T-cell (primary cell): ENCODE results near the gene POLR2E. TPM values are rescaled to one million over a fixed set of nuclear protein-coding genes. Genes with fewer than 3 reads are reported as not detected.

Source experiments
- ATAC-seq, 4 experiments: fragments of 200-7000 bp in 3 of 4; fragments of 150-1000 bp in 1 of 4; cut with Tn5 transposase; replicated peaks in 1 of 4; 1 replicate in 3 of 4; 2 replicates in 1 of 4; pipeline ENCODE4 v1.10.0; 2021; ENCODE audit warnings: moderate library complexity in 3 of 4, mild to moderate bottlenecking in 2 of 4, moderate number of reproducible peaks in 1 of 4
- CTCF ChIA-PET, 2 donors: fragments of 300-600 bp; sonication (Branson Sonifier 250); formaldehyde crosslinking; loops; one replicate each; lab custom pipeline; 2022; ENCODE audit warnings: antibody characterized with exemption in 2 of 2; lab: Charles Lee
- POLR2A ChIA-PET, 2 donors: fragments of 300-600 bp; sonication (Branson Sonifier 250); formaldehyde crosslinking; loops; one replicate each; lab custom pipeline; 2022; ENCODE audit warnings: antibody characterized with exemption in 2 of 2; lab: Charles Lee
- DNase-seq, 35 experiments: peaks; one replicate each; pipeline versions ENCODE4 v3.0.0 to v3.0.0-alpha.2; 2013 to 2023
- H3K27ac ChIP-seq: one replicate; pipeline ENCODE4 v1.5.1; 2013; ENCODE audit warnings: low read length
- H3K27me3 ChIP-seq, 2 experiments: replicated peaks in 1 of 2; 1 replicate in 1 of 2; 2 replicates in 1 of 2; pipeline versions ENCODE4 v1.6.1 to v1.7.0; 2013; ENCODE audit warnings: low read length in 1 of 2, mixed read lengths in 1 of 2; ENCODE audit not compliant: control insufficient read depth in 2 of 2, insufficient read depth in 2 of 2; ENCODE audit errors: extremely low read depth in 1 of 2
- H3K36me3 ChIP-seq, 2 donors: 1 replicate in 1 of 2; 2 replicates in 1 of 2; pipeline versions ENCODE4 v1.6.1 to v1.7.0; 2013; ENCODE audit warnings: low read length in 1 of 2; ENCODE audit not compliant: control insufficient read depth in 2 of 2, insufficient read depth in 1 of 2; ENCODE audit errors: extremely low read depth in 1 of 2
- H3K4me1 ChIP-seq, 2 experiments: 1 replicate in 1 of 2; 2 replicates in 1 of 2; pipeline versions ENCODE4 v1.6.1 to v1.7.0; 2013; ENCODE audit warnings: low read length in 2 of 2, mixed read lengths in 1 of 2; ENCODE audit not compliant: insufficient read depth in 2 of 2, control insufficient read depth in 1 of 2; ENCODE audit errors: extremely low read depth in 1 of 2
- H3K4me3 ChIP-seq, 2 donors: 1 replicate in 1 of 2; 2 replicates in 1 of 2; pipeline versions ENCODE4 v1.5.1 to v1.7.0; 2013; ENCODE audit warnings: mild to moderate bottlenecking in 2 of 2, low read length in 1 of 2, moderate library complexity in 1 of 2; ENCODE audit not compliant: control insufficient read depth in 1 of 2; ENCODE audit errors: extremely low read depth in 1 of 2
- H3K9me3 ChIP-seq: 2 replicates; pipeline ENCODE4 v1.7.0; 2013
- H3K27ac Mint-ChIP-seq, 2 donors: one replicate each; pipeline ENCODE4 v1.8.0; 2020 to 2021; ENCODE audit warnings: mild to moderate bottlenecking in 2 of 2, mixed read lengths in 2 of 2
- H3K27me3 Mint-ChIP-seq, 2 donors: one replicate each; pipeline ENCODE4 v1.8.0; 2021 to 2022; ENCODE audit warnings: mixed read lengths in 2 of 2
- H3K36me3 Mint-ChIP-seq: one replicate; pipeline ENCODE4 v1.8.0; 2021; ENCODE audit warnings: mixed read lengths
- H3K4me1 Mint-ChIP-seq, 3 donors: one replicate each; pipeline ENCODE4 v1.8.0; 2020 to 2022; ENCODE audit warnings: mixed read lengths in 3 of 3, mild to moderate bottlenecking in 1 of 3
- H3K4me3 Mint-ChIP-seq, 3 donors: one replicate each; pipeline ENCODE4 v1.8.0; 2020 to 2022; ENCODE audit warnings: mild to moderate bottlenecking in 3 of 3, mixed read lengths in 3 of 3, moderate library complexity in 3 of 3
- H3K9me3 Mint-ChIP-seq, 3 donors: one replicate each; pipeline ENCODE4 v1.8.0; 2020 to 2022; ENCODE audit warnings: mixed read lengths in 3 of 3
- WGBS: methylation state at CpG from one replicate; pipeline ENCODE4 v1.1.5; 2013; ENCODE audit warnings: missing lambda C conversion rate; ENCODE audit not compliant: insufficient coverage; 5-methylcytosine and 5-hydroxymethylcytosine counted together
- total RNA-seq, 35 experiments: library from RNA in 6 of 35; stranded (reverse) in 6 of 35; fragments of 120-200 nt in 1 of 35; gene quantifications; one replicate each; pipeline versions ENCODE4 v1.2.1 to v1.2.4 and lab custom pipeline; 2013 to 2026

POLR2E gene
- total RNA-seq, 5 donors from 2014 or later (not counting 1 experiment from before 2014, with no cell fraction given), result 75.7 to 119 (median 101) TPM

DNA sequence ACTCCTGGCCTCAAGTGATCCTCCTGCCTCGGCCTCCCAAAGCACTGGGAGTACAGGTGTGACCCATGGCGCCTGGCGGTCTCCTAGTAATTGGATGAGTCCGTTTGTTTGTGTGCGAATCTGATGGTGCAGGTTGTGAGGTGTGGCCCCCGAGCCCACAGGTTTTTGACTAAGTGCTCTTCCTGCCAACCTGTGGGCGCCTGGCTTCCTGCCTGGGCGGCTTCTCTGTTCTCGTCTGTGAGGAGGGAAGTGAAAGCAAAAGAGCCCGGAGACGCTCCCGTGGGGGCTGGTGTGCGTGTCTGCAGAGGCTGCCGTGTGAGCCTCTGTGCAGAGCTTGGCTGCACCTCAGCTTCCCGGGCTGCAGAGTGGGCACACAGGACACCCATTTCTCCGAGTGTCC is 18.2 kb downstream of the POLR2E start:
- peaks cover 26 to 79% of the 10 kb centered on the region in 2 donors for H3K36me3 ChIP-seq
- Mint-ChIP-seq H3K27ac (peak overlapping the region; percentile 96 to 99), H3K9me3 (no peaks in the 10 kb centered on the region), H3K4me3 (peak overlapping the region; percentile 86 to 89 (median 88)), H3K4me1 (peaks cover 54 to 70% (median 61%) of the 10 kb centered on the region in 3 donors), H3K27me3 (no peaks in the 10 kb centered on the region), H3K36me3 (peaks cover 39% of the 10 kb centered on the region)
- no peaks in the 10 kb centered on the region for H3K9me3 ChIP-seq
- 0% methylated on average over 12 of the region's 16 CpGs for WGBS
- ChIA-PET POLR2A (interaction anchor here (0.5 to 1.7 kb wide), 4 partner anchors 9 to 197 kb away, joined by 3 to 4 read pairs (median 3); partner anchors contain the start of gene WDR18 (in 1 of the 2)), CTCF (interaction anchor here (0.6 to 1.1 kb wide), 4 partner anchors 10 to 116 kb away, joined by 3 to 5 read pairs (median 4); partner anchors contain the start of gene ARHGAP45 (in 2 of the 2))
- H3K27ac ChIP-seq, result peak overlapping the region; percentile 93
- DNase-seq (peak; percentile 79 to 98 (median 94)), ATAC-seq (peak; percentile 66 to 72 (median 70))
- peak overlapping the region; percentile 70 to 81 for H3K4me3 ChIP-seq
- H3K4me1 ChIP-seq, result peaks cover 55 to 96% of the 10 kb centered on the region in 2 experiments
- no peaks in the 10 kb centered on the region for H3K27me3 ChIP-seq

DNA sequence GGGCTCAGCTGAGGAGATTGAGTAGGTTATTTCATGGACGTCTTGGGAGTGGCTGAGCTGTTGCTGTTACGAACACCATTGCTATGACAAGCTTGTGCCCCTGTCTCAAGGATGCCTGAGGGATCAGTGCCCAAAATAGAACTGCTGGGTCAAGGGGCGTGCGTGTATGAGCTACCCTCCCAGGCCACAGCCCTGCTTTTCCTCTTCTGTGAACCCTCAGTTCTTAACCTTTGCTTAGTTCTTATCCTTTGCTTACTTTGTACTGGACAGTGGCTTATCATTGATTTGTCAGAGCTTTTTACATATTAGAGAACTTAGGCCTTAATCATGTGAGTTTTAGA is 19.2 kb downstream of the POLR2E start:
- Histone ChIP-seq H3K36me3 (peaks cover 26 to 75% of the 10 kb centered on the region in 2 donors), H3K4me3 (peak overlapping the region; percentile 9 to 49), H3K27ac (peak overlapping the region; percentile 93), H3K4me1 (peaks cover 57 to 94% of the 10 kb centered on the region in 2 experiments), H3K9me3 (no peaks in the 10 kb centered on the region), H3K27me3 (no peaks in the 10 kb centered on the region)
- Mint-ChIP-seq H3K4me1 (peaks cover 51 to 68% (median 59%) of the 10 kb centered on the region in 3 donors), H3K27ac (peak overlapping the region; percentile 96 to 99), H3K4me3 (peak overlapping the region; percentile 73 to 88 (median 77)), H3K36me3 (peaks cover 41% of the 10 kb centered on the region), H3K27me3 (no peaks in the 10 kb centered on the region), H3K9me3 (no peaks in the 10 kb centered on the region)
- POLR2A ChIA-PET, result interaction anchor here (0.5 to 2.3 kb wide), 6 partner anchors 9 to 194 kb away, joined by 3 to 13 read pairs (median 4); partner anchors contain the start of genes ARHGAP45 (in 2 of the 2) and CIRBP (in 1 of the 2)
- CTCF ChIA-PET, result interaction anchor here in 1 of 2 donors (0.6 to 2.2 kb wide), 3 partner anchors 9 to 222 kb away, joined by 4 to 16 read pairs (median 11); partner anchors contain the start of gene ARHGAP45
- DNase-seq (no peak), ATAC-seq (no peak)
- WGBS, result 49% methylated on average over 2 of the region's 4 CpGs

DNA sequence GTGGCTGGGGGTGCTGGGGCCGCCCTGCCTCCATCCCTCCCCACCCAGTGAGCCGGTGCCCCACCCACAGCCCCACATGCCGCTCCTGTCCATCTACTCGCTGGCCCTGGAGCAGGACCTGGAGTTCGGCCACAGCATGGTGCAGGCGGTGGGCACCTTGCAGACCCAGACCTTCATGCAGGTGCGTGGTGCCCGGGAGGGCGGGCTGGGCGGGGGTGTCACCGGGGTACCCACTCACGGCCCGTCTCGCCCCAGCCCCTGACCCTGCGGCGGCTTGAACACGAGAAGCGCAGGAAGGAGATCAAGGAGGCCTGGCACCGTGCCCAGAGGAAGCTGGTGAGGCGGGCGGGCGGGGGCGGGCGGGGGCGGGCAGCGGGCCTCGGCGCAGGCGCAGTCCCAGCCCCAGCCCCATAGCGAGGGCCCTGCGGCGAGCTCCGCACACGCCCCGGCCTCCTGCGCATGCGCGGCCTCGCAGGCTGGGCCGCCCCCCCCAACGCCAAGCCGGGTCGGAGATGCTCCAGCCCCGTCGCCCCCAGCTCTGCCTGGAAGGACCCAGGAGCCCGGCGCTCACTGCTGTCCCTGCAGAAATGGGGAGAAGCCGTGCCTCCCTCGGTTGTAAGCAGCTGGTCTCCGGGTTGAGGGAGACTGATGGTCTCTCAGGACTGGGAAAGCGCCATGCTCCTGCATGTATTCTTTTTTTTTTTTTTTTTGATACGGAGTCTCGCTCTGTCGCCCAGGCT is 20.5 kb downstream of the POLR2E start:
- under 1% methylated on average over 34 of the region's 54 CpGs for WGBS
- Histone ChIP-seq H3K36me3 (peaks cover 17 to 75% of the 10 kb centered on the region in 2 donors), H3K27ac (peak overlapping the region; percentile 93), H3K9me3 (no peaks in the 10 kb centered on the region), H3K4me1 (peaks cover 56 to 94% of the 10 kb centered on the region in 2 experiments), H3K27me3 (no peaks in the 10 kb centered on the region), H3K4me3 (peak overlapping the region; percentile 37 to 49)
- H3K36me3 Mint-ChIP-seq, result peaks cover 30% of the 10 kb centered on the region
- no peaks in the 10 kb centered on the region for H3K27me3 Mint-ChIP-seq
- DNase-seq, result peak; percentile 88 to 99 (median 95)
- ChIA-PET CTCF (interaction anchor here (0.5 to 2.2 kb wide), 4 partner anchors 10 to 283 kb away, joined by 3 to 11 read pairs (median 5); no protein-coding TSS in a partner anchor), POLR2A (interaction anchor here (0.5 to 2.3 kb wide), 11 partner anchors 8 to 794 kb away, joined by 3 to 24 read pairs (median 5); partner anchors contain the start of genes ARHGAP45 (in 1 of the 2), CIRBP (in 1 of the 2) and RNU6-2 (in 1 of the 2))
- H3K4me1 Mint-ChIP-seq, result peaks cover 46 to 60% (median 53%) of the 10 kb centered on the region in 3 donors
- ATAC-seq, result peak; percentile 48 to 60 (median 55)
- H3K27ac Mint-ChIP-seq, result peak overlapping the region; percentile 96 to 99
- H3K4me3 Mint-ChIP-seq, result peak overlapping the region; percentile 73 to 88 (median 77)
- no peaks in the 10 kb centered on the region for H3K9me3 Mint-ChIP-seq

DNA sequence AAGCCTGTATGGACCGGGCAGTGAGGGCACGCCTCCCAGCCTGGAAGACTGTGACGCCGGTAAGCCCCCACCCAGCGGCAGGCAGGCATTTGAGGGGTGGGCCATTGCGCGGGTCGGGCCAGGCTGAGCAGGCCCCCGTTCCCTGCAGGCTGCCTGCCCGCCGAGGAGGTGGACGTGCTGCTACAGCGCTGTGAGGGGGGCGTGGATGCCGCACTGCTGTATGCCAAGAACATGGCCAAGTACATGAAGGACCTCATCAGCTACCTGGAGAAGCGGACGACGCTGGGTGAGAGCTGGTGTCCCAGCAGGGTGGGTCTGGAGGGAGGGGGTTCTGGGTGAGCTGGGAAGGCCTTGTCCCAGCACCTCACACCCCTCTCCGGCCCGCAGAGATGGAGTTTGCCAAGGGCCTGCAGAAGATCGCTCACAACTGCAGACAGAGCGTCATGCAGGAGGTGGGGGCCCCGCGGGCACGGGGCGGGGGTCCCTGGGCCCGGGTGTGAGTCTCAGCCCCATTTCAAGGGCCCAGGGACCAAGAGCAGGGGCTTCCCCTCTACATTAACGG is 21.1 kb downstream of the POLR2E start:
- H3K27me3 ChIP-seq, result no peaks in the 10 kb centered on the region
- ATAC-seq (peak in 3 of 4 experiments; percentile 0 to 2 (median 1)), DNase-seq (no peak)
- peaks cover 31% of the 10 kb centered on the region for H3K36me3 Mint-ChIP-seq
- H3K4me1 ChIP-seq, result peaks cover 53 to 94% of the 10 kb centered on the region in 2 experiments
- peak overlapping the region; percentile 56 to 79 (median 62) for H3K4me3 Mint-ChIP-seq
- peaks cover 10 to 75% of the 10 kb centered on the region in 2 donors for H3K36me3 ChIP-seq
- H3K9me3 Mint-ChIP-seq, result no peaks in the 10 kb centered on the region
- peak overlapping the region in 1 of 2 donors; percentile 37 for H3K4me3 ChIP-seq
- peak overlapping the region; percentile 19 for H3K27ac ChIP-seq
- CTCF ChIA-PET, result interaction anchor here (0.5 to 2.2 kb wide), 2 partner anchors 9 to 283 kb away, joined by 5 to 11 read pairs; no protein-coding TSS in a partner anchor
- no peaks in the 10 kb centered on the region for H3K27me3 Mint-ChIP-seq
- H3K9me3 ChIP-seq, result no peaks in the 10 kb centered on the region
- POLR2A ChIA-PET, result interaction anchor here (0.5 to 2.3 kb wide), 7 partner anchors 11 to 195 kb away, joined by 3 to 24 read pairs (median 6); partner anchors contain the start of genes CIRBP (in 1 of the 2) and RNU6-2 (in 1 of the 2)
- 64% methylated on average over 12 of the region's 28 CpGs for WGBS
- peaks cover 52 to 61% (median 57%) of the 10 kb centered on the region in 3 donors for H3K4me1 Mint-ChIP-seq
- peak overlapping the region; percentile 90 for H3K27ac Mint-ChIP-seq

DNA sequence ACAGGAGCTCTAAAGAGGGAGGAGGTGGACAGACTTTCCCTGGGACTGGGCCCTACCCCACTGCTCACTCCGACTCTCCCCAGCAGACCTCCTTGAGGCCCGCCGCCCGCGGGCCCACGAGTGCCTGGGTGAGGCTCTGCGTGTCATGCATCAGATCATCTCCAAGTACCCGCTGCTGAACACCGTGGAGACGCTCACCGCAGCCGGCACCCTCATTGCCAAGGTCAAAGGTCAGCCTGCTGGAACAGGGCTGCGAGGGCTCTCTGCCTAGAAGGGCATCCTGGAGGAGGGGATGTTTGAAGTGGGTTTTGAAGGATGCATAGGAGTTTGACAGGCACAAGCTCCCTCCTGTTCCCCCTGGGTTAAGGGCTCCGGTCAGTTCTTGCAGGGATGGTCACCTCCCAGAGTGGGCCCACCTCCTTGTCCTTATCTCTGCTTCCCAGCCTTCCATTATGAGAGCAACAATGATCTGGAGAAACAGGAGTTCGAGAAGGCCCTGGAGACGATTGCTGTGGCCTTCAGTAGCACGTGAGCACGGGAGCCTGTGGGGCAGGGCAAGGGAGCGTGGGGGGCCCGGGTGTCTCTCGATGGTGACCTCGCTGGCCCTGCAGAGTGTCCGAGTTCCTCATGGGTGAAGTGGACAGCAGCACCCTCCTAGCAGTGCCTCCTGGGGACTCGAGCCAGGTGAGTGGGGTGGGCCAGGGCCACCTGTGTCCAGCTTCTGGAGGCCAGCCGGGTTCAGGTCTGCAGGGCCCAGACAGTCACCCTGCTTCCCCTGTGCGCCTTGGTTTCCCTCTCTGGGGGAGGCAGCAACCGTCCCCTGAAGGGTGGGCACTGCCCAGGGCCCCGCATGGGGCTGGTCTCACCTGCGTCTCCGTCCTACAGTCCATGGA is 21.9 kb downstream of the POLR2E start:
- H3K4me3 ChIP-seq, result no peak overlapping the region
- ATAC-seq (no peak), DNase-seq (peak in 2 of 35 experiments; percentile 22 to 39)
- Mint-ChIP-seq H3K27me3 (no peaks in the 10 kb centered on the region), H3K4me3 (peak overlapping the region in 2 of 3 donors; percentile 24 to 79), H3K9me3 (no peaks in the 10 kb centered on the region), H3K4me1 (peaks cover 58 to 65% (median 63%) of the 10 kb centered on the region in 3 donors), H3K27ac (peak overlapping the region; percentile 90 to 96), H3K36me3 (peaks cover 37% of the 10 kb centered on the region)
- H3K27me3 ChIP-seq, result no peaks in the 10 kb centered on the region
- WGBS, result 87% methylated on average over 23 of the region's 30 CpGs
- peaks cover 50 to 95% of the 10 kb centered on the region in 2 experiments for H3K4me1 ChIP-seq
- ChIA-PET CTCF (no interaction called here), POLR2A (no interaction called here)
- peak overlapping the region; percentile 19 for H3K27ac ChIP-seq
- H3K9me3 ChIP-seq, result no peaks in the 10 kb centered on the region
- peaks cover 10 to 81% of the 10 kb centered on the region in 2 donors for H3K36me3 ChIP-seq
